ENCODE data around the gene LAGE3. TPM values are rescaled to one million over a fixed set of nuclear protein-coding genes. Genes with fewer than 3 reads are reported as not detected.

The LAGE3 gene
- total RNA-seq, 1 donor from 2014 or later: 27.9 TPM

DNA sequence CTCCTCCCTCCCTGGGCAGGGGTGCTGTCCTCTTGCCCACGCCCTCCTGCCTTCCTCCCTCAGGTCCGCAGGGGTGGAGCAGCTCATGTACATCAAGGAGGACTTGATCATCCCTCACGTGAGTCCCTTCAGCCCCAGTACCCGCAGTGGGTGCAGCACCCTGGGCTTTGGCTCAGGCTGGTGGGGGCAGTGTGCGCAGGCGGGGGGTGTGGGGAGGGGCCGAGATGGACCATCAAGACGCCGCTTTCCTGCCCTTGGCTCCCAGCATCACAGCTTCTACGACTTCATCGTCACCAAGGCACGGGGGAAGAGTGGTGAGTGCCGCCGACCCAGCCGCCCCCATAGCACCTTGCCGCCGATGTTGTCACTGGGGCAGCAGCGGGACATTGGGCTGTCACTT lies 29.5 kb downstream of the LAGE3 start:
- H3K36me3 ChIP-seq (ENCODE audit: control insufficient read depth, insufficient read depth, low read length): no peaks in the 10 kb centered on the region
- DNase-seq (ENCODE audit: low read depth): no peak
- no peak overlapping the region for H3K4me3 ChIP-seq (ENCODE audit: low read depth, low read length)
- TF ChIP-seq, protein P1, sequence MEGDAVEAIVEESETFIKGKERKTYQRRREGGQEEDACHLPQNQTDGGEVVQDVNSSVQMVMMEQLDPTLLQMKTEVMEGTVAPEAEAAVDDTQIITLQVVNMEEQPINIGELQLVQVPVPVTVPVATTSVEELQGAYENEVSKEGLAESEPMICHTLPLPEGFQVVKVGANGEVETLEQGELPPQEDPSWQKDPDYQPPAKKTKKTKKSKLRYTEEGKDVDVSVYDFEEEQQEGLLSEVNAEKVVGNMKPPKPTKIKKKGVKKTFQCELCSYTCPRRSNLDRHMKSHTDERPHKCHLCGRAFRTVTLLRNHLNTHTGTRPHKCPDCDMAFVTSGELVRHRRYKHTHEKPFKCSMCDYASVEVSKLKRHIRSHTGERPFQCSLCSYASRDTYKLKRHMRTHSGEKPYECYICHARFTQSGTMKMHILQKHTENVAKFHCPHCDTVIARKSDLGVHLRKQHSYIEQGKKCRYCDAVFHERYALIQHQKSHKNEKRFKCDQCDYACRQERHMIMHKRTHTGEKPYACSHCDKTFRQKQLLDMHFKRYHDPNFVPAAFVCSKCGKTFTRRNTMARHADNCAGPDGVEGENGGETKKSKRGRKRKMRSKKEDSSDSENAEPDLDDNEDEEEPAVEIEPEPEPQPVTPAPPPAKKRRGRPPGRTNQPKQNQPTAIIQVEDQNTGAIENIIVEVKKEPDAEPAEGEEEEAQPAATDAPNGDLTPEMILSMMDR (IDR thresholded peaks at IDR 0.05; ENCODE audit: insufficient read depth, low read length, poor library complexity, severe bottlenecking): no peak
- H3K27me3 ChIP-seq (ENCODE audit: control insufficient read depth, insufficient read depth, low read length): no peaks in the 10 kb centered on the region

DNA sequence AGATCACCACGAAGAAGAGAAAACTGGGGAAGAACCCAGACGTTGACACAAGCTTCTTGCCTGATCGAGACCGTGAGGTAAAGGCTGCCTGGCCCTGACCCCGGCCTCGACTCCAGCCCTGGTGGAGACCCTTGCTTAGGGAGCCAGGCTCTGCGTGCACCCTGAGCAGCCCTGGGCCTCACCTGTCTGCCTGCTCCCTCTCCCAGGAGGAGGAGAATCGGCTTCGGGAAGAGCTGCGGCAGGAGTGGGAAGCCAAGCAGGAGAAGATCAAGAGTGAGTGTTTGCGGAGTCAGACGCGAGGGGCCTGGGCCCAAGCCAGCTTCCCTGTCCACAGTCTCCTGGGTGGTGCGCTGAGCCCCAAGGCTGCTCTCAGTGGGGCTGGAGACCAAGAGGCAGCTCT lies 30.6 kb downstream of the LAGE3 start:
- Histone ChIP-seq H3K36me3 (ENCODE audit: control insufficient read depth, insufficient read depth, low read length) (no peaks in the 10 kb centered on the region), H3K27me3 (ENCODE audit: control insufficient read depth, insufficient read depth, low read length) (no peaks in the 10 kb centered on the region), H3K4me3 (ENCODE audit: low read depth, low read length) (no peak overlapping the region)
- TF ChIP-seq, protein P1 (IDR thresholded peaks at IDR 0.05; ENCODE audit: insufficient read depth, low read length, poor library complexity, severe bottlenecking): no peak
- DNase-seq (ENCODE audit: low read depth): no peak

DNA sequence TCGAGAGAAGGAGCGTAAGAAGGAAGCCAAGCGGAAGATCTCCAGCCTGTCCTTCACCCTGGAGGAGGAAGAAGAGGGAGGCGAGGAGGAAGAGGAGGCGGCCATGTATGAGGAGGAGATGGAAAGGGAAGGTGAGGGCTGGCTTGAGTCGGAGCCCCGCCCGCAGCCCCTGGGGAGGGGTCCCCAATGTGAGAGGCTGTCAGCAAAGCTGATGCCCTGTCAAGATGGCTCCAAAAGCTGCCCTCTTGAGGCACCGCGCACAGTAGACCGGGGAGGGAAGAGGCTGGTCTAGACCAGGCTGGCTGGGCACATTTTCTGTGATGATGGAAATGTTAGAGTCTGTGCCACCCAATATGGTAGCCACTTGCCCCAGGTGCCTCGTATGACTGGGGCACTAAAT lies 32.7 kb downstream of the LAGE3 start:
- DNase-seq (ENCODE audit: low read depth): no peak
- H3K36me3 ChIP-seq (ENCODE audit: control insufficient read depth, insufficient read depth, low read length): no peaks in the 10 kb centered on the region
- H3K27me3 ChIP-seq (ENCODE audit: control insufficient read depth, insufficient read depth, low read length): no peaks in the 10 kb centered on the region
- TF ChIP-seq, protein P1 (IDR thresholded peaks at IDR 0.05; ENCODE audit: insufficient read depth, low read length, poor library complexity, severe bottlenecking): no peak
- H3K4me3 ChIP-seq (ENCODE audit: low read depth, low read length): no peak overlapping the region

DNA sequence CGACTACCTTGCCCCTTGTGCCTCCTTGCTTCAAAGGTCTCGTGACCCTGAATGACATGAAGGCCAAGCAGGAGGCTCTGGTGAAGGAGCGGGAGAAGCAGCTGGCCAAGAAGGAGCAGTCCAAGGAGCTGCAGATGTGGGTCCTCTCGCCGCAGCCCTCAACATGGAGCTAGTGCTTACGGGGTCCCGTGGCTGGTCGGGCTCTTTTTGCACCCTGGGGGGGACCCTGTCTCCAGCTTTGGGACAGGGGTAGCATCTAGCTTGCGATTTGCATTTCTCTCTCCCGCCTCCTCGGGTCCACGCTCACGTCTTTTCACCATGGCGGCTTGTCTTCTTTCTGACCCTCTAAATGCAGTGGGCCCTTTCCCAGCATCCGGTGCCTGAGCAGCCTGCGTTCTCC lies 33.3 kb downstream of the LAGE3 start:
- DNase-seq (ENCODE audit: low read depth): no peak
- Histone ChIP-seq H3K27me3 (ENCODE audit: control insufficient read depth, insufficient read depth, low read length) (no peaks in the 10 kb centered on the region), H3K36me3 (ENCODE audit: control insufficient read depth, insufficient read depth, low read length) (no peaks in the 10 kb centered on the region), H3K4me3 (ENCODE audit: low read depth, low read length) (no peak overlapping the region)
- TF ChIP-seq, protein P1 (IDR thresholded peaks at IDR 0.05; ENCODE audit: insufficient read depth, low read length, poor library complexity, severe bottlenecking): no peak

DNA sequence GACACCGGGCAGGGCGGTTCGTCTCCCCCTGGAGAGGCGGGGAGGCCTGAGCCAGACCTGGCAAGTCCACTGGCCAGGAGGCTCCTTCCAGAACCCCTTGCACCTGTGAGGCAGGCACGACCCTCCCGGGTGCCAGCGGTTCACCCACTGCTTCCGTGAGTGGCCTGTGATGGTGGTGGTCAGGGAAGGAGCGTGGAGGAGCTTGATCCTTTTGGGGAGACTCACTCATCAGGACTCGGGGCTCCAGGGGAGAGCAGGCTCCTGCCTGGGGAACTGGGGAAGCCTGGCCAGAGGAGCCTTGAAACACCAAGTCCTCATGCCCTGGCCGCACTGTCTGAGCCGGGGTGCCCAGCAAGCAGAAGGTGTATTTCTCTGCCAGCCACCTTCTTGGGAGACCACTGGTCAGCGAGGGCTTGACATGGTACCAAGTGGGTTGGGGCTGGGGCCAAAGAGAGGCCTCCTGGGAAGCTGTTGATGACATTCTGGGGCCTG lies 34.3 kb downstream of the LAGE3 start:
- peak overlapping the region; percentile 57 for H3K4me3 ChIP-seq (ENCODE audit: low read depth, low read length)
- H3K36me3 ChIP-seq (ENCODE audit: control insufficient read depth, insufficient read depth, low read length): no peaks in the 10 kb centered on the region
- TF ChIP-seq, protein P1 (IDR thresholded peaks at IDR 0.05; ENCODE audit: insufficient read depth, low read length, poor library complexity, severe bottlenecking): no peak
- no peaks in the 10 kb centered on the region for H3K27me3 ChIP-seq (ENCODE audit: control insufficient read depth, insufficient read depth, low read length)
- DNase-seq (ENCODE audit: low read depth): no peak

DNA sequence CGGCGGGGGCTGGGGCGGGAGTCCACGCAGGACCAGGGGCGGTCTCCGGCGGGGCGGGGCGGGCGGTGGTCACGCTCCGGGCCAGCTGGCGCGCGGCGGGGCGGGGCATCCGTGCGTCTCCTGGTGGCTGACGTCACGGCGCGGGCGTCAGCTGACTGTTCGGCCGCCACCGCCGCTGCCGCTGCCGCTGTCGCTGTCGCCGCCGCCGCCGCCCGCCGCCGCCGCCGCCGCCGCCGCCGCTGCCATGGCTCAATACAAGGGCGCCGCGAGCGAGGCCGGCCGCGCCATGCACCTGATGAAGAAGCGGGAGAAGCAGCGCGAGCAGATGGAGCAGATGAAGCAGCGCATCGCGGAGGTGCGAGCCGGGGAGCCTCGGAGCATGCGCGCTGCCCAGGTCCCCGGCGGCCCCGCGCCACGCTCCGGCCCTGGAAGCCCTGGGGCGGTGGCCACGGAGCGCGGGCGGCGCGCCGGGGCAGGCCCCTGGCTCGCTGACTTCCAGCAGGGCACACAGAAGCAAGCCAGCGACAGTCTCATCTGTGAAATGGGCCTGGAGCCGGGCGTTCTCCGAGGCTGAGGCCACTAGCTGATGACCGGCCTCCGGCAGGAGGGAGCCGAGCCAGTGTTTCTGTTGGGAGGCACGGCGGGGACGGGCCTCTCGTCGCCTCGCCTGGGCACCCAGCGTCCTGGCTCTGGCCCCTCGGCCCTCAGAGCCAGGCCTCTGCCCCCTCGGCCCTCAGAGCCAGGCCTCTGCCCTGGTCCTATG lies 34.9 kb downstream of the LAGE3 start, which contains the start of gene FAM50A:
FAM50A (plus strand) TSS at position 150 of the 763 bp plus-strand sequence; CDS start at position 245, 95 bp downstream.
- Histone ChIP-seq H3K36me3 (ENCODE audit: control insufficient read depth, insufficient read depth, low read length) (no peaks in the 10 kb centered on the region), H3K4me3 (ENCODE audit: low read depth, low read length) (peak within 1 kb of the TSS; percentile 57), H3K27me3 (ENCODE audit: control insufficient read depth, insufficient read depth, low read length) (no peaks in the 10 kb centered on the region)
- TF ChIP-seq, protein P1 (IDR thresholded peaks at IDR 0.05; ENCODE audit: insufficient read depth, low read length, poor library complexity, severe bottlenecking): no peak
- DNase-seq (ENCODE audit: low read depth): no peak

Data from kidney epithelial cell (primary cell).